ENCODE results near the gene MED26. TPM values are rescaled to one million over a fixed set of nuclear protein-coding genes. Genes with fewer than 3 reads are reported as not detected.
"Not testable (repeated sequence)": the region's sequence is repeated elsewhere in the genome, so short reads cannot be mapped to it uniquely, and the experiment has no call there.

Gene MED26
- total RNA-seq, 1 experiment from 2014 or later = 5.5 TPM

GRCh38 chr19:16572332-16573211 lies 55.4 kb downstream of the MED26 start, which contains the start of gene SLC35E1:
Gene SLC35E1 (minus strand): TSS chr19:16572415. CDS start chr19:16572364, 51 bp downstream.
- DNase-seq (ENCODE audit: low read depth, low spot score) = peak; percentile 92
- in situ Hi-C loops (cut with HindIII; ENCODE audit: low pct_unique_long_range_greater_than_20kb, low sequenced_read_pairs) = no loop called here

GRCh38 chr19:16571822-16572331 lies 56.1 kb downstream of the MED26 start:
- in situ Hi-C loops (cut with HindIII; ENCODE audit: low pct_unique_long_range_greater_than_20kb, low sequenced_read_pairs) = no loop called here
- no peak for DNase-seq (ENCODE audit: low read depth, low spot score)

GRCh38 chr19:16571283-16571682 lies 56.7 kb downstream of the MED26 start:
- DNase-seq (ENCODE audit: low read depth, low spot score) = no peak
- in situ Hi-C loops (cut with HindIII; ENCODE audit: low pct_unique_long_range_greater_than_20kb, low sequenced_read_pairs) = no loop called here

GRCh38 chr19:16569609-16570320 lies 58.2 kb downstream of the MED26 start:
- no peak for DNase-seq (ENCODE audit: low read depth, low spot score)
- in situ Hi-C loops (cut with HindIII; ENCODE audit: low pct_unique_long_range_greater_than_20kb, low sequenced_read_pairs) = no loop called here

- no peak for DNase-seq (ENCODE audit: low read depth, low spot score)
- in situ Hi-C loops (cut with HindIII; ENCODE audit: low pct_unique_long_range_greater_than_20kb, low sequenced_read_pairs) = no loop called here
Measured at GRCh38 chr19:16566702-16567101, 61.3 kb downstream of the MED26 start.

GRCh38 chr19:16566161-16566560 lies 61.8 kb downstream of the MED26 start:
- no peak for DNase-seq (ENCODE audit: low read depth, low spot score)
- in situ Hi-C loops (cut with HindIII; ENCODE audit: low pct_unique_long_range_greater_than_20kb, low sequenced_read_pairs) = no loop called here

GRCh38 chr19:16564842-16565241 lies 63.2 kb downstream of the MED26 start:
- DNase-seq (ENCODE audit: low read depth, low spot score) = no peak
- in situ Hi-C loops (cut with HindIII; ENCODE audit: low pct_unique_long_range_greater_than_20kb, low sequenced_read_pairs) = no loop called here

- in situ Hi-C loops (cut with HindIII; ENCODE audit: low pct_unique_long_range_greater_than_20kb, low sequenced_read_pairs) = no loop called here
- DNase-seq (ENCODE audit: low read depth, low spot score) = no peak
Measured at GRCh38 chr19:16562608-16563025, 65.4 kb downstream of the MED26 start.

GRCh38 chr19:16561382-16561781 lies 66.6 kb downstream of the MED26 start:
- in situ Hi-C loops (cut with HindIII; ENCODE audit: low pct_unique_long_range_greater_than_20kb, low sequenced_read_pairs) = no loop called here
- DNase-seq (ENCODE audit: low read depth, low spot score) = no peak

GRCh38 chr19:16559780-16560276 lies 68.2 kb downstream of the MED26 start:
- no peak for DNase-seq (ENCODE audit: low read depth, low spot score)
- in situ Hi-C loops (cut with HindIII; ENCODE audit: low pct_unique_long_range_greater_than_20kb, low sequenced_read_pairs) = no loop called here

GRCh38 chr19:16554776-16555175 lies 73.2 kb downstream of the MED26 start:
- no peak for DNase-seq (ENCODE audit: low read depth, low spot score)
- in situ Hi-C loops (cut with HindIII; ENCODE audit: low pct_unique_long_range_greater_than_20kb, low sequenced_read_pairs) = no loop called here

- DNase-seq (ENCODE audit: low read depth, low spot score); in situ Hi-C loops (cut with HindIII; ENCODE audit: low pct_unique_long_range_greater_than_20kb, low sequenced_read_pairs): not testable (repeated sequence)
Measured at GRCh38 chr19:16551902-16552301, 76.1 kb downstream of the MED26 start.

- DNase-seq (ENCODE audit: low read depth, low spot score) = no peak
- in situ Hi-C loops (cut with HindIII; ENCODE audit: low pct_unique_long_range_greater_than_20kb, low sequenced_read_pairs) = no loop called here
Measured at GRCh38 chr19:16548956-16549355, 79.0 kb downstream of the MED26 start.

GRCh38 chr19:16544473-16545231 lies 83.4 kb downstream of the MED26 start:
- in situ Hi-C loops (cut with HindIII; ENCODE audit: low pct_unique_long_range_greater_than_20kb, low sequenced_read_pairs) = no loop called here
- DNase-seq (ENCODE audit: low read depth, low spot score) = no peak

GRCh38 chr19:16543734-16544133 lies 84.3 kb downstream of the MED26 start:
- in situ Hi-C loops (cut with HindIII; ENCODE audit: low pct_unique_long_range_greater_than_20kb, low sequenced_read_pairs); DNase-seq (ENCODE audit: low read depth, low spot score): not testable (repeated sequence)

- DNase-seq (ENCODE audit: low read depth, low spot score) = peak; percentile 2
- in situ Hi-C loops (cut with HindIII; ENCODE audit: low pct_unique_long_range_greater_than_20kb, low sequenced_read_pairs) = no loop called here
Measured at GRCh38 chr19:16542910-16543472, 85.0 kb downstream of the MED26 start.

Measured in SK-MEL-5 (cell line).